Activated naive CD8-positive, alpha-beta T cell treated with anti-CD3 and anti-CD28 coated beads, Interleukin-2, amount 50 U/mL, for 16 hours (primary cell): Measurements from ENCODE around the gene ZNF135.

Experiments
- DNase-seq: peaks from one replicate; pipeline ENCODE4 v3.0.0-alpha.2; 2020; ENCODE audit warnings: low read depth, low spot score

Gene ZNF135

GRCh38 chr19:58059003-58059670 is at the start of gene ZNF135:
TSS of gene ZNF135 (plus strand) at chr19:58059282. CDS start at chr19:58060003, 721 bp downstream.
- peak; percentile 47 for DNase-seq

- DNase-seq, result no peak
These were observed 49.8 kb upstream of the ZNF135 start for GRCh38 chr19:58009301-58009665.

- no peak for DNase-seq
These were observed 49.3 kb upstream of the ZNF135 start for GRCh38 chr19:58009666-58010301.

- DNase-seq, result no peak
These were observed 48.6 kb upstream of the ZNF135 start for GRCh38 chr19:58010507-58010906.

GRCh38 chr19:58014141-58014540 is 44.9 kb upstream of the ZNF135 start:
- no peak for DNase-seq

- no peak for DNase-seq
These were observed 39.0 kb upstream of the ZNF135 start for GRCh38 chr19:58020129-58020528.

GRCh38 chr19:58021541-58022282 is 37.4 kb upstream of the ZNF135 start:
- no peak for DNase-seq

GRCh38 chr19:58022283-58022660 is 36.8 kb upstream of the ZNF135 start:
- no peak for DNase-seq

- no peak for DNase-seq
These were observed 34.4 kb upstream of the ZNF135 start for GRCh38 chr19:58024661-58025060.

- no peak for DNase-seq
These were observed 25.2 kb upstream of the ZNF135 start, which contains the start of gene ZSCAN1 for GRCh38 chr19:58033741-58034476. TSS of gene ZSCAN1 (plus strand) at chr19:58034025. CDS start at chr19:58037837, 3,812 bp downstream.

- DNase-seq, result no peak
These were observed 24.6 kb upstream of the ZNF135 start for GRCh38 chr19:58034477-58034793.

GRCh38 chr19:58035863-58036262 is 23.2 kb upstream of the ZNF135 start:
- no peak for DNase-seq

GRCh38 chr19:58037927-58038687 is 21.0 kb upstream of the ZNF135 start:
- no peak for DNase-seq

- no peak for DNase-seq
These were observed 20.3 kb upstream of the ZNF135 start for GRCh38 chr19:58038688-58039204.

GRCh38 chr19:58040751-58041525 is 18.1 kb upstream of the ZNF135 start:
- DNase-seq, result no peak

- DNase-seq, result no peak
These were observed 16.4 kb upstream of the ZNF135 start for GRCh38 chr19:58042495-58043340.

- no peak for DNase-seq
These were observed 14.7 kb upstream of the ZNF135 start for GRCh38 chr19:58044391-58044790.

GRCh38 chr19:58044886-58045285 is 14.2 kb upstream of the ZNF135 start:
- DNase-seq, result no peak

GRCh38 chr19:58045411-58046050 is 13.6 kb upstream of the ZNF135 start:
- DNase-seq, result no peak
